ENCODE measurements around the gene SF3B4. TPM values are rescaled to one million over a fixed set of nuclear protein-coding genes. Genes with fewer than 3 reads are reported as not detected.

SF3B4 gene
- total and polyA plus RNA-seq, 4 donors: 6.3 to 16.6 (median 12.5) TPM

DNA sequence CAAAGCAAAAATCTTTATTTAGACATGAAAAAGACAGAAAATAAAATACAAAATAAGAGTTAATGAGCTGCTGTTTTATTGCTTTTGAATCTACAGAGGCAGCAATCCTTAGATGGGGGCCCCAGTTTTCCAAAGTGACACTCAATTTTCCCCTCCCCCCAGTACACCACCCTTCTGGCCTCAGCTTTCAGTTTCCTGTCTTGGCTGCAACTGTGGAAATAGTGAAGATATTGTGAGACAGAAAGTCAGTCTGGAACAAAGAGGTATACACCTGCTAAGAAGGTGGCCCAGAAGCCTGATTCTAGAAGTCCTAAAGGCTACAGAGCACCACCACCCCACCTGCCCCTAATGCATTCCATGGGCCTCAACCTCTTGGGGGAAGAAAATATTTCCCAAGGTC lies 10.2 kb upstream of the SF3B4 start:
- no peaks in the 10 kb centered on the region for H3K27me3 ChIP-seq (ENCODE audit: control insufficient read depth in 4 of 4, insufficient read depth in 4 of 4, low read length in 3 of 4)
- H3K36me3 ChIP-seq (ENCODE audit: control insufficient read depth in 4 of 4, insufficient read depth in 3 of 4, low read depth in 1 of 4, low read length in 3 of 4): no peaks in the 10 kb centered on the region
- H3K4me3 ChIP-seq (ENCODE audit: low read depth in 1 of 3, low read length in 3 of 3): no peak overlapping the region
- H3K27ac ChIP-seq (ENCODE audit: low read depth in 1 of 2, low read length in 2 of 2): no peak overlapping the region
- H3K9me3 ChIP-seq (ENCODE audit: control insufficient read depth in 4 of 4, low read length in 3 of 4): no peaks in the 10 kb centered on the region
- DNase-seq (ENCODE audit: low spot score): no peak
- no peak overlapping the region for H3K9ac ChIP-seq (ENCODE audit: low read depth in 1 of 2, low read length in 2 of 2)
- H3K4me1 ChIP-seq (ENCODE audit: control insufficient read depth in 4 of 4, insufficient read depth in 4 of 4, low read length in 3 of 4): peaks cover 9 to 28% (median 12%) of the 10 kb centered on the region in 4 donors
- TF ChIP-seq, protein P1, sequence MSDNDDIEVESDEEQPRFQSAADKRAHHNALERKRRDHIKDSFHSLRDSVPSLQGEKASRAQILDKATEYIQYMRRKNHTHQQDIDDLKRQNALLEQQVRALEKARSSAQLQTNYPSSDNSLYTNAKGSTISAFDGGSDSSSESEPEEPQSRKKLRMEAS (IDR thresholded peaks at IDR 0.05): no peak
- TF ChIP-seq HNF4A (conservative IDR thresholded peaks at IDR 0.05) (no peak), FOXA1 (IDR thresholded peaks at IDR 0.05) (no peak)
- TF ChIP-seq, protein P2, sequence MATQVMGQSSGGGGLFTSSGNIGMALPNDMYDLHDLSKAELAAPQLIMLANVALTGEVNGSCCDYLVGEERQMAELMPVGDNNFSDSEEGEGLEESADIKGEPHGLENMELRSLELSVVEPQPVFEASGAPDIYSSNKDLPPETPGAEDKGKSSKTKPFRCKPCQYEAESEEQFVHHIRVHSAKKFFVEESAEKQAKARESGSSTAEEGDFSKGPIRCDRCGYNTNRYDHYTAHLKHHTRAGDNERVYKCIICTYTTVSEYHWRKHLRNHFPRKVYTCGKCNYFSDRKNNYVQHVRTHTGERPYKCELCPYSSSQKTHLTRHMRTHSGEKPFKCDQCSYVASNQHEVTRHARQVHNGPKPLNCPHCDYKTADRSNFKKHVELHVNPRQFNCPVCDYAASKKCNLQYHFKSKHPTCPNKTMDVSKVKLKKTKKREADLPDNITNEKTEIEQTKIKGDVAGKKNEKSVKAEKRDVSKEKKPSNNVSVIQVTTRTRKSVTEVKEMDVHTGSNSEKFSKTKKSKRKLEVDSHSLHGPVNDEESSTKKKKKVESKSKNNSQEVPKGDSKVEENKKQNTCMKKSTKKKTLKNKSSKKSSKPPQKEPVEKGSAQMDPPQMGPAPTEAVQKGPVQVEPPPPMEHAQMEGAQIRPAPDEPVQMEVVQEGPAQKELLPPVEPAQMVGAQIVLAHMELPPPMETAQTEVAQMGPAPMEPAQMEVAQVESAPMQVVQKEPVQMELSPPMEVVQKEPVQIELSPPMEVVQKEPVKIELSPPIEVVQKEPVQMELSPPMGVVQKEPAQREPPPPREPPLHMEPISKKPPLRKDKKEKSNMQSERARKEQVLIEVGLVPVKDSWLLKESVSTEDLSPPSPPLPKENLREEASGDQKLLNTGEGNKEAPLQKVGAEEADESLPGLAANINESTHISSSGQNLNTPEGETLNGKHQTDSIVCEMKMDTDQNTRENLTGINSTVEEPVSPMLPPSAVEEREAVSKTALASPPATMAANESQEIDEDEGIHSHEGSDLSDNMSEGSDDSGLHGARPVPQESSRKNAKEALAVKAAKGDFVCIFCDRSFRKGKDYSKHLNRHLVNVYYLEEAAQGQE (IDR thresholded peaks at IDR 0.05): no peak

DNA sequence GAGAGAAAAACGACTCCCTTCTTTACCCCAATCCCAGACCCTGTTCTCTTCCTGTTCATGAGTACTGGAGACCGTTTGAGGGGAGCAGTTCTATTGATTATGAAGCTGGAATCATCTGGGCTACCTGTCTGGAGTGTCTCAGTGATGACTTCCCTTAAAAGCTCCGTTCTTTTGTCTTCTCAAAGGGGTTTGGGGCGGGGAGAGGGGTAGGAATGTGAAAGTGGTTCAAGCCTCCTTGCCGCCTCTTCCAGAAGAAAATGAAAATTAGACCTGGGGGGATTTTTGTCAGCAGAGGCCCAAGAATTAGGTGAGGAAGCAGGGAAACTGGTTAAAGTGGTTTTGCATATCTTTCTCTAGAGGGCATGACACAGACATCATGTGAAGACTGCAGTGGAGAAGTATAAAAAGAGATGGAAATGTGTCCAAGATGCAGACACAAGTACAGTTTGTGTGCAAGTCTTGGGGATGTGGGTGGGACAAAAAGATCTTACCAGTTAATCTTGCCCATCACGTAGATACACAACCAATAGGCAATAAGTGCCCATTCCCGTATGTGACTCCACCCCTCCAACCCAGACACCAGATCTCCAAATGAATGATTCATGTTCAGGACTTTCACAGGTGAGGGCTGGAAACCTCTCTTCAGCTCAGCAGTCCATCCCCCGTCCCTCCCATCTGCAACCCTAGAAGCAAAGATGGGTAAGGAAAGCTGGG lies 9.5 kb upstream of the SF3B4 start:
- Histone ChIP-seq H3K4me3 (ENCODE audit: low read depth in 1 of 3, low read length in 3 of 3) (peak overlapping the region in 1 of 3 donors; percentile 36), H3K4me1 (ENCODE audit: control insufficient read depth in 4 of 4, insufficient read depth in 4 of 4, low read length in 3 of 4) (peaks cover 9 to 28% (median 12%) of the 10 kb centered on the region in 4 donors), H3K27me3 (ENCODE audit: control insufficient read depth in 4 of 4, insufficient read depth in 4 of 4, low read length in 3 of 4) (no peaks in the 10 kb centered on the region), H3K9me3 (ENCODE audit: control insufficient read depth in 4 of 4, low read length in 3 of 4) (no peaks in the 10 kb centered on the region), H3K9ac (ENCODE audit: low read depth in 1 of 2, low read length in 2 of 2) (no peak overlapping the region), H3K27ac (ENCODE audit: low read depth in 1 of 2, low read length in 2 of 2) (no peak overlapping the region), H3K36me3 (ENCODE audit: control insufficient read depth in 4 of 4, insufficient read depth in 3 of 4, low read depth in 1 of 4, low read length in 3 of 4) (no peaks in the 10 kb centered on the region)
- no peak for DNase-seq (ENCODE audit: low spot score)
- peak in 1 of 2 donors; percentile 25 for TF ChIP-seq JUND (IDR thresholded peaks at IDR 0.05)
- TF ChIP-seq, protein P3, sequence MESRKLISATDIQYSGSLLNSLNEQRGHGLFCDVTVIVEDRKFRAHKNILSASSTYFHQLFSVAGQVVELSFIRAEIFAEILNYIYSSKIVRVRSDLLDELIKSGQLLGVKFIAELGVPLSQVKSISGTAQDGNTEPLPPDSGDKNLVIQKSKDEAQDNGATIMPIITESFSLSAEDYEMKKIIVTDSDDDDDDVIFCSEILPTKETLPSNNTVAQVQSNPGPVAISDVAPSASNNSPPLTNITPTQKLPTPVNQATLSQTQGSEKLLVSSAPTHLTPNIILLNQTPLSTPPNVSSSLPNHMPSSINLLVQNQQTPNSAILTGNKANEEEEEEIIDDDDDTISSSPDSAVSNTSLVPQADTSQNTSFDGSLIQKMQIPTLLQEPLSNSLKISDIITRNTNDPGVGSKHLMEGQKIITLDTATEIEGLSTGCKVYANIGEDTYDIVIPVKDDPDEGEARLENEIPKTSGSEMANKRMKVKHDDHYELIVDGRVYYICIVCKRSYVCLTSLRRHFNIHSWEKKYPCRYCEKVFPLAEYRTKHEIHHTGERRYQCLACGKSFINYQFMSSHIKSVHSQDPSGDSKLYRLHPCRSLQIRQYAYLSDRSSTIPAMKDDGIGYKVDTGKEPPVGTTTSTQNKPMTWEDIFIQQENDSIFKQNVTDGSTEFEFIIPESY (IDR thresholded peaks at IDR 0.05): no peak
- TF ChIP-seq FOXA2 (IDR thresholded peaks at IDR 0.05): no peak
- 23% methylated on average over 8 of the region's 8 CpGs for whole genome bisulfite sequencing

DNA sequence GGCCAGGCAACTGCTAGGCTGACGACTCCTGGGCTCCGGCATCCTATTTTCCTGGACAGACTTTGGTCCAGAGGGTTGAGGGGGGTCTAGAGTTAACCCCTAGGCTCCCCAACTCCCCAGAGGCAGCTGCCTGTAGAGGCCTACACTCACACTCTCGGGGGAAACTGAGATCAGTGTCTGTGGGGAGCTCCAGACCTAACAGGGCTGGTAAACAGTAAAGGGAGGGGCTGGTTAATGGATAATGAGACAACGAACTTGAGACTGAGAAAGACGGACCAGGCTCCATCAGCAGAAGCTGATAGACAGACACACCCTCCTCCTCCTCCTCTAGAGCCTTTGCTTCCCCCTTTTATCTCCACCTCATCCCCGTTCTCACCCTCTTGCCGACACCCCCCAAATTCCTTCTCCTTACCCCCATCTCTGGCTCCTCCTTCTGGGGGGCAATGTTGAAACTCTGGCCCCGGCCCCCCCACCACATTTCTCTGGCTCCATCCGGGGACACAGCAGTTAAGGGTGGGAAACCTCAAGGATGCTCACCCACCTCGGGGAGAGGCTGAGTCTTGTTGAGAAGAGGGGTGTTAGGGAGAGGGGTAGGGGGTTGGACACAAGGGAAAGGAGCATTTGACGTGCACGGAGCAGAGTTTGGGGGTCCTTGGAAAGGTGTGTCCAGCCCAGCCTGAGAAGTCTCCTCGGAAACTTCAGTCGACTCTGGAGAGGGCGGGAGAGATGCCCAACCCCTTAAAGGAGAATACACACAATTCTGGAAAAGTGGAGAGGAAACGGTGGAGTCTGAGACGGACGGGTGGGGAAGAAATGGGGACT lies 8.8 kb upstream of the SF3B4 start, which contains the start of gene MTMR11:
Gene MTMR11, minus strand, starts transcription at position 710 of the 822 bp plus-strand sequence. Its CDS starts 232 bp downstream, at position 478.
- peak within 1 kb of the TSS in 1 of 2 donors; percentile 53 for H3K9ac ChIP-seq (ENCODE audit: low read depth in 1 of 2, low read length in 2 of 2)
- DNase-seq (ENCODE audit: low spot score): no peak
- H3K4me1 ChIP-seq (ENCODE audit: control insufficient read depth in 4 of 4, insufficient read depth in 4 of 4, low read length in 3 of 4): peaks cover 9 to 28% (median 12%) of the 10 kb centered on the region in 4 donors
- 21% methylated on average over 18 of the region's 18 CpGs for WGBS
- H3K27me3 ChIP-seq (ENCODE audit: control insufficient read depth in 4 of 4, insufficient read depth in 4 of 4, low read length in 3 of 4): no peaks in the 10 kb centered on the region
- TF ChIP-seq RXRA (IDR thresholded peaks at IDR 0.05) (no peak), EGR1 (IDR thresholded peaks at IDR 0.05; ENCODE audit: low read depth in 2 of 2) (no peak), FOXA2 (IDR thresholded peaks at IDR 0.05) (no peak)
- H3K9me3 ChIP-seq (ENCODE audit: control insufficient read depth in 4 of 4, low read length in 3 of 4): no peaks in the 10 kb centered on the region
- H3K4me3 ChIP-seq (ENCODE audit: low read depth in 1 of 3, low read length in 3 of 3): peak within 1 kb of the TSS in 2 of 3 donors; percentile 1 to 36
- H3K36me3 ChIP-seq (ENCODE audit: control insufficient read depth in 4 of 4, insufficient read depth in 3 of 4, low read depth in 1 of 4, low read length in 3 of 4): no peaks in the 10 kb centered on the region
- no peak within 1 kb of the TSS for H3K27ac ChIP-seq (ENCODE audit: low read depth in 1 of 2, low read length in 2 of 2)

Measured in liver (tissue), 9 donors.